Endodermal cell (in vitro differentiated cells): ENCODE results near the gene AMMECR1. TPM values are rescaled to one million over a fixed set of nuclear protein-coding genes. Genes with fewer than 3 reads are reported as not detected.

Experiments used
- DNase-seq: peaks from one replicate; pipeline ENCODE4 v3.0.0-alpha.2; 2017
- H3K27ac ChIP-seq: 2 replicates; pipeline ENCODE4 v1.5.1; 2013; ENCODE audit warnings: mild to moderate bottlenecking, low read depth, low read length, moderate library complexity
- H3K27me3 ChIP-seq: 2 replicates; pipeline ENCODE4 v1.6.1; 2013; ENCODE audit warnings: mild to moderate bottlenecking, low read length, moderate library complexity; ENCODE audit not compliant: insufficient read depth, control insufficient read depth, poor library complexity, severe bottlenecking
- H3K36me3 ChIP-seq: 2 replicates; pipeline ENCODE4 v1.7.0; 2013; ENCODE audit warnings: mild to moderate bottlenecking, low read length, moderate library complexity; ENCODE audit not compliant: control insufficient read depth, insufficient read depth
- H3K4me1 ChIP-seq: one replicate; pipeline ENCODE4 v1.7.0; 2013; ENCODE audit warnings: low read length; ENCODE audit not compliant: control insufficient read depth, insufficient read depth
- H3K4me3 ChIP-seq: 2 replicates; pipeline ENCODE4 v1.5.1; 2013; ENCODE audit warnings: mild to moderate bottlenecking, low read length, moderate library complexity
- H3K9ac ChIP-seq: 2 replicates; pipeline ENCODE4 v1.6.1; 2013; ENCODE audit warnings: mild to moderate bottlenecking, low read length, moderate library complexity; ENCODE audit not compliant: poor library complexity, severe bottlenecking; ENCODE audit errors: extremely low read depth
- H3K9me3 ChIP-seq: 2 replicates; pipeline ENCODE4 v1.6.1; 2013; ENCODE audit warnings: mild to moderate bottlenecking, low read length, moderate library complexity; ENCODE audit not compliant: control insufficient read depth
- H3K27ac Mint-ChIP-seq: 2 replicates; pipeline ENCODE4 v1.8.0; 2020; ENCODE audit warnings: mixed read lengths
- H3K27me3 Mint-ChIP-seq: 2 replicates; pipeline ENCODE4 v1.8.0; 2021; ENCODE audit warnings: mild to moderate bottlenecking, mixed read lengths; ENCODE audit not compliant: insufficient read depth
- H3K36me3 Mint-ChIP-seq: 2 replicates; pipeline ENCODE4 v1.8.0; 2020; ENCODE audit warnings: low read depth, mixed read lengths
- H3K4me1 Mint-ChIP-seq: 2 replicates; pipeline ENCODE4 v1.8.0; 2020; ENCODE audit warnings: mixed read lengths
- H3K4me3 Mint-ChIP-seq: 2 replicates; pipeline ENCODE4 v1.8.0; 2020; ENCODE audit warnings: mild to moderate bottlenecking, moderate library complexity, mixed read lengths
- H3K9me3 Mint-ChIP-seq: 2 replicates; pipeline ENCODE4 v1.8.0; 2020; ENCODE audit warnings: mild to moderate bottlenecking, mixed read lengths
- WGBS, 2 experiments: methylation state at CpG; one replicate each; pipeline versions ENCODE4 v1.1.5 to v1.1.7; 2013; ENCODE audit warnings: missing lambda C conversion rate in 2 of 2, mixed read lengths in 1 of 2; ENCODE audit not compliant: insufficient coverage in 1 of 2, insufficient read length in 1 of 2; 5-methylcytosine and 5-hydroxymethylcytosine counted together
- total RNA-seq, 2 donors: library from RNA; stranded (reverse); fragmentation: NEBNext Ultra II Directional in 1 of 2; extraction: Animal tissue kit (Norgen Biotek cat#: 25700) in 1 of 2; gene quantifications; 2 replicates in 1 of 2; 3 replicates in 1 of 2; pipeline ENCODE4 v1.2.1, GENCODE V29; 2021
- TF ChIP-seq, protein P1 (sequence below): fragments of 200-600 bp; sonication (generic); conservative IDR thresholded peaks from 2 replicates; pipeline ENCODE4 v1.5.0; 2021; ENCODE audit warnings: antibody characterized with exemption, mild to moderate bottlenecking

AMMECR1 gene
- total RNA-seq, 2 donors from 2014 or later: 26.8 to 62.2 TPM

DNA sequence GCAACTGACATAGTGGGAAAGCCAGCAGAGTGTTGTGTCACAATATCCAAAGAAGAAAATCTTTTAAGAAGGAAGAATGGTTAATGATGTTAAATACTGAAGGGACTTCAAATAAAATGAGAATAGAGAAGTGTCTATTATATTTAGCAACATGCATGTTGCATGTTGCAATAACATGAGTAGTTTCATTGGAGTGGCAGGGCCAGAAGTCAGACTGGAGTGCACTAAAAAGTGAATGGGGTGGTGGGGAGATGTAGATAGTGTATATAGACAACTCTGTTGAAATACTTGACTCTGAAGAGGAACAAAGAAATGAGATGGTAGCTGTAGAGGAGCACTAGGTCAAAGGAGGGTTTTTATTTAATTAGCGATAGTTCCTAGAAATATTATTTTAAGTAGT, 9.5 kb upstream of the AMMECR1 start:
- no peaks in the 10 kb centered on the region for H3K4me1 ChIP-seq
- H3K9me3 Mint-ChIP-seq: peaks cover 3% of the 10 kb centered on the region
- H3K27ac ChIP-seq: no peak overlapping the region
- no peak overlapping the region for H3K27ac Mint-ChIP-seq
- no CpG with 5 or more reads among the region's 1 CpG for WGBS, 2 experiments
- H3K4me1 Mint-ChIP-seq: peaks cover 4% of the 10 kb centered on the region
- no peak overlapping the region for H3K4me3 Mint-ChIP-seq
- no peak overlapping the region for H3K4me3 ChIP-seq
- DNase-seq: no peak
- TF ChIP-seq, protein P1, sequence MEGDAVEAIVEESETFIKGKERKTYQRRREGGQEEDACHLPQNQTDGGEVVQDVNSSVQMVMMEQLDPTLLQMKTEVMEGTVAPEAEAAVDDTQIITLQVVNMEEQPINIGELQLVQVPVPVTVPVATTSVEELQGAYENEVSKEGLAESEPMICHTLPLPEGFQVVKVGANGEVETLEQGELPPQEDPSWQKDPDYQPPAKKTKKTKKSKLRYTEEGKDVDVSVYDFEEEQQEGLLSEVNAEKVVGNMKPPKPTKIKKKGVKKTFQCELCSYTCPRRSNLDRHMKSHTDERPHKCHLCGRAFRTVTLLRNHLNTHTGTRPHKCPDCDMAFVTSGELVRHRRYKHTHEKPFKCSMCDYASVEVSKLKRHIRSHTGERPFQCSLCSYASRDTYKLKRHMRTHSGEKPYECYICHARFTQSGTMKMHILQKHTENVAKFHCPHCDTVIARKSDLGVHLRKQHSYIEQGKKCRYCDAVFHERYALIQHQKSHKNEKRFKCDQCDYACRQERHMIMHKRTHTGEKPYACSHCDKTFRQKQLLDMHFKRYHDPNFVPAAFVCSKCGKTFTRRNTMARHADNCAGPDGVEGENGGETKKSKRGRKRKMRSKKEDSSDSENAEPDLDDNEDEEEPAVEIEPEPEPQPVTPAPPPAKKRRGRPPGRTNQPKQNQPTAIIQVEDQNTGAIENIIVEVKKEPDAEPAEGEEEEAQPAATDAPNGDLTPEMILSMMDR: no peak
- H3K36me3 Mint-ChIP-seq: no peaks in the 10 kb centered on the region
- no peaks in the 10 kb centered on the region for H3K27me3 ChIP-seq
- H3K27me3 Mint-ChIP-seq: no peaks in the 10 kb centered on the region
- no peaks in the 10 kb centered on the region for H3K36me3 ChIP-seq
- no peaks in the 10 kb centered on the region for H3K9me3 ChIP-seq
- no peak overlapping the region for H3K9ac ChIP-seq

DNA sequence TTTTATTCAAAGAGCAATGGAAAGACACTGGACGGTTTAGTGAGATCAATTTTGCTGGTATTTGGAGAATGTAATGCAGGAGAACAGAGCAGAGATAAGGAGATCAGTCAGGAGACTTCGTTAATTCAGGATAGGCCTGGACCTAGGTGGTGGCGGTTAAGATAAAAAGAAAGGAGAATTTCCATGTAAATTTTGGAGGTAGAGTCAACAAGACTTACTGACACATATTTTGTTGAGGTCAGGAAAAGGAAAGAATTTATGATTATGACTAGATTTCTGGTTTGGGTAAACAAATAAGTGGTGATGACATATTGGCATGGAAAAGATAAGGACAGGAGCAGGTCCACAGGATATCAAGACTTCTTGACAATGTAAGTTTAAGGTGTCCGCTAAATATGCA, 8.8 kb upstream of the AMMECR1 start:
- Histone ChIP-seq H3K4me1 (no peaks in the 10 kb centered on the region), H3K4me3 (no peak overlapping the region), H3K27ac (no peak overlapping the region), H3K36me3 (no peaks in the 10 kb centered on the region), H3K27me3 (no peaks in the 10 kb centered on the region), H3K9me3 (no peaks in the 10 kb centered on the region), H3K9ac (no peak overlapping the region)
- Mint-ChIP-seq H3K4me3 (no peak overlapping the region), H3K27me3 (no peaks in the 10 kb centered on the region), H3K27ac (no peak overlapping the region), H3K9me3 (peaks cover 3% of the 10 kb centered on the region), H3K36me3 (no peaks in the 10 kb centered on the region), H3K4me1 (peaks cover 9% of the 10 kb centered on the region)
- WGBS, 2 experiments: 92 to 100% methylated on average over 1 to 4 of the region's 4 CpGs
- TF ChIP-seq, protein P1: no peak
- DNase-seq: no peak

DNA sequence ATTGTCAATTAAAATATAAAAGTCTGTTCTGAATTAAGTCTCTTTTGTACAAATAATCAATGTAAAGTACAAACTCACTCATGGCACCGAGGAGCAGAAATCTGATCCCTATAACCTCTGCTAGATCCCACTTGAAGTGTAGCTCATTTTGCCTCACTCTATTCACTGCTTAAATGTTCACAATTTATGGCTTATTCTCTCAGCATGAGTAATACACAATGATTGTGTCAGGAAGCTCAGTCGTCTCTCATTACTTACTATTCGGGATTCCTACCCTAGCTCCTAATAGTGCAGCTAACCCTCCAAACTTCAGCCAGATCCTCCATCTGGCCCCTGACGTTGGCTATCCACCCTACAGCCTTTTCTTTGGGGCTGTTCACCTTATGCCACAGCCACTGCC, 4.7 kb upstream of the AMMECR1 start:
- no peak for DNase-seq
- WGBS, 2 experiments: 83% methylated on average over 4 of the region's 4 CpGs; no CpG with 5 or more reads in 1 of the 2 experiments
- H3K9me3 ChIP-seq: no peaks in the 10 kb centered on the region
- TF ChIP-seq, protein P1: no peak
- Mint-ChIP-seq H3K4me1 (peaks cover 40% of the 10 kb centered on the region), H3K4me3 (no peak overlapping the region), H3K9me3 (peaks cover 3% of the 10 kb centered on the region), H3K27ac (no peak overlapping the region), H3K27me3 (no peaks in the 10 kb centered on the region), H3K36me3 (no peaks in the 10 kb centered on the region)
- H3K4me1 ChIP-seq: no peaks in the 10 kb centered on the region
- no peak overlapping the region for H3K9ac ChIP-seq
- no peaks in the 10 kb centered on the region for H3K36me3 ChIP-seq
- no peak overlapping the region for H3K27ac ChIP-seq
- no peak overlapping the region for H3K4me3 ChIP-seq
- no peaks in the 10 kb centered on the region for H3K27me3 ChIP-seq
